K562 (cell line): ENCODE results near the gene SLC35F4. TPM values are rescaled to one million over a fixed set of nuclear protein-coding genes. Genes with fewer than 3 reads are reported as not detected.

ENCODE experiments used
- ATAC-seq: fragments of 200-7000 bp; cut with Tn5 transposase; 3 replicates; pipeline ENCODE4 v1.9.1; 2020; ENCODE audit warnings: moderate library complexity
- BruUV-seq: library from RNA; stranded (reverse); fragments of 400-500 nt; replicated peaks from 2 replicates; lab custom pipeline; 2021; lab: Mats Ljungman, UMichigan
- CTCF ChIA-PET: fragments of 300-600 bp; formaldehyde crosslinking; extraction: SDS; loops from one replicate; lab custom pipeline; 2021; ENCODE audit warnings: low intra/inter-chr PET ratio; lab: Yijun Ruan, JAX
- POLR2A ChIA-PET: fragments of 300-600, 350-650 bp; sonication (Branson Sonifier 250); formaldehyde crosslinking; extraction: SDS; loops from one replicate; lab custom pipeline; 2021; ENCODE audit warnings: antibody characterized with exemption, inconsistent platforms; lab: Yijun Ruan, JAX
- DNase-seq, 4 experiments: peaks; one replicate each; pipeline versions ENCODE4 v3.0.0 to v3.0.0-alpha.2; 2011 to 2018; ENCODE audit warnings: low spot score in 3 of 4, mixed read lengths in 3 of 4; ENCODE audit errors: extremely low read depth in 1 of 4
- FAIRE-seq: peaks from 2 replicates; lab custom pipeline; 2011; peaks lifted over from hg19 to GRCh38; lab: Jason Lieb, UNC
- H2AFZ ChIP-seq: 2 replicates; pipeline ENCODE4 v1.6.0; 2011; ENCODE audit warnings: low read depth, low read length, control low read depth, inconsistent platforms
- H3K27ac ChIP-seq: fragments of 200-600 bp; 3 replicates; pipeline ENCODE4 v1.8.0; 2011; ENCODE audit warnings: low read depth, mild to moderate bottlenecking, control low read depth, inconsistent platforms, low read length, moderate library complexity, mixed read lengths; ENCODE audit errors: extremely low read depth
- H3K27me3 ChIP-seq, 2 experiments: fragments of 300-600 bp in 1 of 2; 2 replicates in 1 of 2; 3 replicates in 1 of 2; pipeline versions ENCODE4 v1.6.0 to v1.8.0; 2011; ENCODE audit warnings: inconsistent platforms in 2 of 2, low read length in 2 of 2, mild to moderate bottlenecking in 1 of 2, mixed read lengths in 1 of 2, moderate library complexity in 1 of 2; ENCODE audit not compliant: control insufficient read depth in 2 of 2, insufficient read depth in 2 of 2
- H3K36me3 ChIP-seq: fragments of 300-600 bp; 3 replicates; pipeline ENCODE4 v1.8.0; 2011; ENCODE audit warnings: mild to moderate bottlenecking, low read length, inconsistent platforms; ENCODE audit not compliant: control insufficient read depth, insufficient read depth
- H3K4me1 ChIP-seq, 2 experiments: fragments of 200-600 bp in 1 of 2; replicated peaks in 1 of 2; 2 replicates in 1 of 2; 3 replicates in 1 of 2; pipeline versions ENCODE4 v1.5.1 to v1.8.0; 2011; ENCODE audit warnings: inconsistent platforms in 2 of 2, low read length in 2 of 2, mild to moderate bottlenecking in 1 of 2, mixed read lengths in 1 of 2, moderate library complexity in 1 of 2; ENCODE audit not compliant: control insufficient read depth in 2 of 2, insufficient read depth in 2 of 2
- H3K4me2 ChIP-seq: 2 replicates; pipeline ENCODE4 v1.6.1; 2011; ENCODE audit warnings: low read length, control low read depth, inconsistent platforms, mixed read lengths; ENCODE audit not compliant: insufficient read depth
- H3K4me3 ChIP-seq: fragments of 200-600 bp; sonication (generic), shearing (Covaris generic); 2 replicates; pipeline ENCODE4 v1.5.1; 2016; ENCODE audit warnings: control low read depth, inconsistent platforms
- H3K79me2 ChIP-seq: fragments of 200-600 bp; 3 replicates; pipeline ENCODE4 v1.8.0; 2011; ENCODE audit warnings: low read length, inconsistent platforms; ENCODE audit not compliant: control insufficient read depth, insufficient read depth
- H3K9ac ChIP-seq, 2 experiments: 2 replicates each; pipeline versions ENCODE4 v1.6.0 to v1.6.1; 2011; ENCODE audit warnings: low read depth in 2 of 2, low read length in 2 of 2, control low read depth in 1 of 2, inconsistent platforms in 1 of 2, mild to moderate bottlenecking in 1 of 2, mixed read lengths in 1 of 2; ENCODE audit not compliant: insufficient read depth in 1 of 2
- H3K9me1 ChIP-seq: one replicate; pipeline ENCODE4 v1.6.0; 2011; ENCODE audit warnings: inconsistent platforms, mild to moderate bottlenecking, low read length, moderate library complexity; ENCODE audit not compliant: control insufficient read depth, insufficient read depth
- H3K9me3 ChIP-seq: replicated peaks from 2 replicates; pipeline ENCODE4 v1.5.1; 2011; ENCODE audit warnings: low read depth, low read length, inconsistent platforms; ENCODE audit not compliant: control insufficient read depth, insufficient read depth
- H4K20me1 ChIP-seq: replicated peaks from 2 replicates; pipeline ENCODE4 v1.6.1; 2011; ENCODE audit warnings: low read length, inconsistent platforms, mixed read lengths; ENCODE audit not compliant: control insufficient read depth, insufficient read depth
- CCAR2 ChIP-seq: fragments of 200-400 bp; formaldehyde crosslinking; IDR thresholded peaks from 2 replicates; pipeline ENCODE4 v1.6.1; 2017; ENCODE audit warnings: mild to moderate bottlenecking, low read depth, low read length
- CEBPB ChIP-seq: fragments of 450-650 bp; IDR thresholded peaks from 2 replicates; pipeline ENCODE4 v1.6.1; 2016; ENCODE audit warnings: missing genetic modification characterization, missing compliant biosample characterization
- CEBPG ChIP-seq, 3 experiments: fragments of 200-800 bp in 1 of 3; sonication (Bioruptor generic) in 1 of 3; sonication (generic) in 1 of 3; formaldehyde crosslinking in 1 of 3; IDR thresholded peaks in 2 of 3; conservative IDR thresholded peaks in 1 of 3; 2 replicates each; pipeline versions ENCODE4 v1.6.1 to v1.8.0; 2016 to 2022; ENCODE audit warnings: missing compliant biosample characterization in 2 of 3, missing genetic modification characterization in 2 of 3, mild to moderate bottlenecking in 1 of 3, missing genetic modification reagents in 1 of 3
- DACH1 ChIP-seq: fragments of 450-650 bp; IDR thresholded peaks from 2 replicates; pipeline ENCODE4 v1.6.1; 2018; ENCODE audit not compliant: partially characterized antibody
- EHMT2 ChIP-seq: fragments of 450-650 bp; IDR thresholded peaks from 2 replicates; pipeline ENCODE4 v1.6.1; 2018; ENCODE audit warnings: antibody characterized with exemption
- ELF2 ChIP-seq: fragments of 250-450 bp; sonication (Bioruptor Pico); IDR thresholded peaks from 2 replicates; pipeline ENCODE4 v1.5.0; 2021; ENCODE audit warnings: mild to moderate bottlenecking
- ESRRA ChIP-seq: fragments of 450-650 bp; IDR thresholded peaks from 2 replicates; pipeline ENCODE4 v1.6.1; 2014; ENCODE audit warnings: low read depth, mild to moderate bottlenecking, moderate library complexity, borderline replicate concordance
- GABPB2 ChIP-seq: fragments of 250-450 bp; sonication (Bioruptor Pico); conservative IDR thresholded peaks from 2 replicates; pipeline ENCODE4 v1.5.1; 2021; ENCODE audit warnings: mild to moderate bottlenecking
- IRF2 ChIP-seq: sonication (generic); formaldehyde crosslinking; IDR thresholded peaks from 2 replicates; pipeline ENCODE4 v1.8.1; 2022; ENCODE audit warnings: mild to moderate bottlenecking, missing genetic modification reagents
- NCOA1 ChIP-seq: fragments of 450-650 bp; IDR thresholded peaks from 2 replicates; pipeline ENCODE4 v1.6.1; 2016; ENCODE audit warnings: low read depth
- SP1 ChIP-seq: sonication (generic); formaldehyde crosslinking; IDR thresholded peaks from 2 replicates; pipeline ENCODE4 v1.8.1; 2022; ENCODE audit warnings: mild to moderate bottlenecking, missing genetic modification reagents
- XRCC5 ChIP-seq: fragments of 200-400 bp; formaldehyde crosslinking; IDR thresholded peaks from 2 replicates; pipeline ENCODE4 v1.6.1; 2017; ENCODE audit warnings: low read depth, mild to moderate bottlenecking, low read length
- ZFP36 ChIP-seq: fragments of 150-350 bp; IDR thresholded peaks from 2 replicates; pipeline ENCODE4 v1.6.1; 2018; ENCODE audit warnings: low read length, low read depth; ENCODE audit not compliant: partially characterized antibody
- ZNF76 ChIP-seq: fragments of 250-450 bp; sonication (Bioruptor Pico); IDR thresholded peaks from 2 replicates; pipeline ENCODE4 v1.4.0; 2020; ENCODE audit warnings: mild to moderate bottlenecking, moderate library complexity, borderline replicate concordance
- WGBS: fragments of 100-300 bp; shearing (Covaris generic); methylation state at CpG from one replicate; pipeline ENCODE4 v1.1.6; 2016; ENCODE audit warnings: low coverage, mixed read lengths; ENCODE audit not compliant: insufficient coverage; ENCODE audit errors: missing lambda C conversion rate; 5-methylcytosine and 5-hydroxymethylcytosine counted together
- in situ Hi-C: fragments of 300-500 bp; cut with MboI; formaldehyde crosslinking; loops from 4 replicates; pipeline ENCODE4 v1.15.0; 2018; ENCODE audit warnings: inconsistent platforms, mixed read lengths
- intact Hi-C: fragments of 100-400 bp; cut with micrococcal nuclease; formaldehyde crosslinking; loops from 2 replicates; pipeline ENCODE4 v1.14.2; 2022
- polyA plus RNA-seq, 8 experiments: library from polyadenylated mRNA; depleted of rRNA in 4 of 8; stranded (reverse) in 5 of 8; unstranded in 3 of 8; fragments of >200 nt; fragmentation: Nextera tagmentation in 2 of 8; fragmentation: Illumina TruSeq in 1 of 8; extraction: Ambion mirVana in 2 of 8; extraction: Trizol in 1 of 8; gene quantifications; 2 replicates each; pipeline versions ENCODE4 v1.2.1 to v1.2.3, GENCODE V29; 2011 to 2014; ENCODE audit warnings: inconsistent platforms in 1 of 8, missing spikeins in 1 of 8
- total RNA-seq, 7 experiments: library from RNA; depleted of rRNA in 6 of 7; stranded (reverse); fragments of >200 nt in 6 of 7; fragmentation: Illumina TruSeq in 2 of 7; extraction: Trizol in 2 of 7; gene quantifications; 2 replicates each; pipeline versions ENCODE4 v1.2.1 to v1.2.3, GENCODE V29; 2011 to 2021; ENCODE audit warnings: low replicate concordance in 1 of 7
- TF ChIP-seq, protein P1 (sequence below), 2 experiments: IDR thresholded peaks; 2 replicates each; pipeline ENCODE4 v1.6.1; 2011; ENCODE audit warnings: borderline replicate concordance in 1 of 2, control low read depth in 1 of 2, low read depth in 1 of 2, low read length in 1 of 2, mild to moderate bottlenecking in 1 of 2, mixed read lengths in 1 of 2, moderate library complexity in 1 of 2; ENCODE audit not compliant: insufficient read depth in 1 of 2, insufficient read length in 1 of 2, poor library complexity in 1 of 2, severe bottlenecking in 1 of 2; ENCODE audit errors: extremely low read depth in 1 of 2

Gene SLC35F4
- total and polyA plus RNA-seq, 9 of the 15 experiments (the other 6 are each of a cell fraction or from before 2014, with no cell fraction given), result 0.01 TPM; not detected in 8

DNA sequence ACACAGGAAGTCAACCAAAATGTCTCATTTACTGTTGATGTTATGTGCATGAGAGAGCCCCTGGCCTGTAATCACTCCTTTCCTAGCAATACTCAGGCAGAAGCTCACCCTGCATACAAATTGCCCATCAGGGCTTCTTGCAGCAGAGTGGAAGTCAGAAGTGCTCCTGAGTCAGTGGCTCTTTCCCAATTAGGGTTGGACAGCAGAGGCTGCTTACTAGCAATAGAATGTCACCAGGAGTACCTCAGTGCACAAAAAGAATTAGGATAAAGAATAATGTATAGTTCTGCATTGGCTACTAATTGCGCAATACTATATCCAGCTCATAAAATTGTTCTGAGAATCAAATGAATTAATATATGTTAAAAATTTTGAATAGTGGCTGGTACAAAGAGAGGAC is 161.1 kb downstream of the SLC35F4 start:
- no TSS peak for BruUV-seq
- intact Hi-C loops (no loop called here), in situ Hi-C loops (no loop called here)
- TF ChIP-seq CEBPG (CRISPR knock-in tag; IDR thresholded peaks at IDR 0.05) (no peak), CEBPG (tag; conservative IDR thresholded peaks at IDR 0.05 in 1 of 2, IDR thresholded peaks at IDR 0.05 in 1 of 2) (peak in 1 of 2 experiments; percentile 94; a peak in 2 of 4 replicates), CEBPB (peak; percentile 74), ESRRA (no peak), ZNF76 (CRISPR knock-in tag) (no peak), EHMT2 (no peak)
- Histone ChIP-seq H3K9me3 (no peaks in the 10 kb centered on the region), H3K4me2 (no peak overlapping the region), H3K9ac (no peak overlapping the region), H3K4me3 (no peak overlapping the region), H3K27me3 (no peaks in the 10 kb centered on the region), H4K20me1 (no peaks in the 10 kb centered on the region), H3K27ac (no peak overlapping the region), H3K36me3 (no peaks in the 10 kb centered on the region), H3K4me1 (no peaks in the 10 kb centered on the region), H2AFZ (no peak overlapping the region), H3K79me2 (no peaks in the 10 kb centered on the region), H3K9me1 (no peaks in the 10 kb centered on the region)
- WGBS, result 0% methylated on average over 1 of the region's 1 CpG
- POLR2A ChIA-PET, result no interaction called here
- FAIRE-seq, result no peak
- DNase-seq, result no peak
- ATAC-seq, result no peak
- CTCF ChIA-PET, result no interaction called here

DNA sequence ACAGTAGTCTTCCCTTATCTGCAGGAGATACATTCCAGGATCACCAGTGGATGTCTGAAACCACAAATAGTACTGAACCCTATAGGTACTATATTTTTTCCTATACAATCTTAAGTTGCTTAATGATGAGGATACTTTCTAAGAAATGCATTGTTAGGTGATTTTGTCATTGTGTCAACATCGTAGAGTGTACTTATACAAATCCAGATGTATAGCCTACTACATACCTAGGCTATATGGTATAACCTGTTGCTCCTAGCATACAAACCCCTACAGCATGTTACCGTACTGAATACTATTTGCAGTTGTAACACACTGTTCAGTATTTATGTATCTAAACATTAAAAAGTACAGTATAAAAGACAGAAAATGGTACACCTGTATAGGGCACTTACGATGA is 165.9 kb downstream of the SLC35F4 start:
- TF ChIP-seq XRCC5, result no peak
- TF ChIP-seq IRF2 (CRISPR knock-in tag), result no peak
- TF ChIP-seq ZFP36, result no peak
- no peak for TF ChIP-seq CCAR2
- TF ChIP-seq ELF2 (CRISPR knock-in tag), result no peak
- no peak for TF ChIP-seq SP1 (CRISPR knock-in tag)
- TF ChIP-seq, protein P1, sequence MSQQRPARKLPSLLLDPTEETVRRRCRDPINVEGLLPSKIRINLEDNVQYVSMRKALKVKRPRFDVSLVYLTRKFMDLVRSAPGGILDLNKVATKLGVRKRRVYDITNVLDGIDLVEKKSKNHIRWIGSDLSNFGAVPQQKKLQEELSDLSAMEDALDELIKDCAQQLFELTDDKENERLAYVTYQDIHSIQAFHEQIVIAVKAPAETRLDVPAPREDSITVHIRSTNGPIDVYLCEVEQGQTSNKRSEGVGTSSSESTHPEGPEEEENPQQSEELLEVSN (IDR thresholded peaks at IDR 0.05; ENCODE audit: borderline replicate concordance in 1 of 2, extremely low read depth in 1 of 2, insufficient read depth in 1 of 2, insufficient read length in 1 of 2, low read depth in 1 of 2, low read length in 1 of 2, poor library complexity in 1 of 2, severe bottlenecking in 1 of 2), result no peak
- no peak for TF ChIP-seq NCOA1
- TF ChIP-seq GABPB2 (CRISPR knock-in tag), result no peak
- no peak for TF ChIP-seq DACH1
- intact Hi-C loops (no loop called here), in situ Hi-C loops (no loop called here)
- Histone ChIP-seq H3K9me3 (no peaks in the 10 kb centered on the region), H4K20me1 (no peaks in the 10 kb centered on the region), H3K36me3 (no peaks in the 10 kb centered on the region), H3K9ac (no peak overlapping the region), H3K79me2 (no peaks in the 10 kb centered on the region), H3K27me3 (no peaks in the 10 kb centered on the region), H3K4me1 (no peaks in the 10 kb centered on the region), H3K27ac (no peak overlapping the region), H3K9me1 (no peaks in the 10 kb centered on the region), H2AFZ (no peak overlapping the region), H3K4me3 (no peak overlapping the region), H3K4me2 (no peak overlapping the region)
- ChIA-PET POLR2A (no interaction called here), CTCF (no interaction called here)
- DNase-seq (no peak), FAIRE-seq (no peak), ATAC-seq (no peak)
- BruUV-seq, result no TSS peak
- 0% methylated on average over 3 of the region's 3 CpGs for WGBS
